NCI-H1436 (cell line): ENCODE results near the gene ARHGAP10.
"Not testable (repeated sequence)": the region's sequence is repeated elsewhere in the genome, so short reads cannot be mapped to it uniquely, and the experiment has no call there.

Source experiments
- DNase-seq: peaks from one replicate; lab custom pipeline; 2025; lab: John Stamatoyannopoulos, UW

ARHGAP10 gene

GRCh38 chr4:147985376-147985775 lies 253.5 kb downstream of the ARHGAP10 start:
- no peak for DNase-seq

- DNase-seq: no peak
Observed at GRCh38 chr4:147987252-147987651, 255.4 kb downstream of the ARHGAP10 start.

GRCh38 chr4:147991543-147992283 lies 259.8 kb downstream of the ARHGAP10 start:
- DNase-seq: no peak

GRCh38 chr4:147994076-147994475 lies 262.2 kb downstream of the ARHGAP10 start:
- DNase-seq: no peak

GRCh38 chr4:147994491-147995385 lies 262.9 kb downstream of the ARHGAP10 start:
- DNase-seq: no peak

- DNase-seq: no peak
Observed at GRCh38 chr4:147996859-147997258, 265.0 kb downstream of the ARHGAP10 start.

- DNase-seq: not testable (repeated sequence)
Observed at GRCh38 chr4:148000038-148000437, 268.1 kb downstream of the ARHGAP10 start.

- no peak for DNase-seq
Observed at GRCh38 chr4:148004228-148004857, 272.5 kb downstream of the ARHGAP10 start.

GRCh38 chr4:148006001-148006400 lies 274.1 kb downstream of the ARHGAP10 start:
- DNase-seq: no peak

- no peak for DNase-seq
Observed at GRCh38 chr4:148007314-148007760, 275.4 kb downstream of the ARHGAP10 start.

- no peak for DNase-seq
Observed at GRCh38 chr4:148007792-148008191, 275.9 kb downstream of the ARHGAP10 start.

- DNase-seq: no peak
Observed at GRCh38 chr4:148015058-148015457, 283.2 kb downstream of the ARHGAP10 start.

- DNase-seq: no peak
Observed at GRCh38 chr4:148015468-148015867, 283.6 kb downstream of the ARHGAP10 start.

- no peak for DNase-seq
Observed at GRCh38 chr4:148016063-148016637, 284.3 kb downstream of the ARHGAP10 start.

GRCh38 chr4:148017801-148018200 lies 285.9 kb downstream of the ARHGAP10 start:
- DNase-seq: no peak

GRCh38 chr4:148021686-148022085 lies 289.8 kb downstream of the ARHGAP10 start:
- DNase-seq: no peak

- no peak for DNase-seq
Observed at GRCh38 chr4:148022975-148023374, 291.1 kb downstream of the ARHGAP10 start.

GRCh38 chr4:148023512-148024181 lies 291.8 kb downstream of the ARHGAP10 start:
- DNase-seq: no peak

- DNase-seq: no peak
Observed at GRCh38 chr4:148025981-148026380, 294.1 kb downstream of the ARHGAP10 start.

- no peak for DNase-seq
Observed at GRCh38 chr4:148027201-148027600, 295.3 kb downstream of the ARHGAP10 start.

GRCh38 chr4:148029781-148030180 lies 297.9 kb downstream of the ARHGAP10 start:
- no peak for DNase-seq
